NB4 (cell line): ENCODE data around the gene TMEM94.

Source experiments
- DNase-seq: peaks from one replicate; pipeline ENCODE4 v3.0.0; 2010; ENCODE audit warnings: low read depth
- H3K4me3 ChIP-seq: one replicate; pipeline ENCODE4 v1.5.1; 2011; ENCODE audit warnings: mild to moderate bottlenecking, low read depth, low read length, moderate library complexity
- MYC ChIP-seq: IDR thresholded peaks from 2 replicates; pipeline ENCODE4 v1.6.1; 2011; ENCODE audit warnings: low read depth, low read length
- POLR2A ChIP-seq: IDR thresholded peaks from 2 replicates; pipeline ENCODE4 v1.6.1; 2011; ENCODE audit warnings: mild to moderate bottlenecking; ENCODE audit not compliant: insufficient read length; ENCODE audit errors: extremely low read depth
- TF ChIP-seq, protein P1 (sequence below): IDR thresholded peaks from one replicate; pipeline ENCODE4 v1.5.1; 2012; ENCODE audit warnings: low read depth, low read length
- TF ChIP-seq, protein P2 (sequence below): IDR thresholded peaks from 2 replicates; pipeline ENCODE4 v1.6.1; 2011; ENCODE audit warnings: low read depth, low read length

The TMEM94 gene

DNA sequence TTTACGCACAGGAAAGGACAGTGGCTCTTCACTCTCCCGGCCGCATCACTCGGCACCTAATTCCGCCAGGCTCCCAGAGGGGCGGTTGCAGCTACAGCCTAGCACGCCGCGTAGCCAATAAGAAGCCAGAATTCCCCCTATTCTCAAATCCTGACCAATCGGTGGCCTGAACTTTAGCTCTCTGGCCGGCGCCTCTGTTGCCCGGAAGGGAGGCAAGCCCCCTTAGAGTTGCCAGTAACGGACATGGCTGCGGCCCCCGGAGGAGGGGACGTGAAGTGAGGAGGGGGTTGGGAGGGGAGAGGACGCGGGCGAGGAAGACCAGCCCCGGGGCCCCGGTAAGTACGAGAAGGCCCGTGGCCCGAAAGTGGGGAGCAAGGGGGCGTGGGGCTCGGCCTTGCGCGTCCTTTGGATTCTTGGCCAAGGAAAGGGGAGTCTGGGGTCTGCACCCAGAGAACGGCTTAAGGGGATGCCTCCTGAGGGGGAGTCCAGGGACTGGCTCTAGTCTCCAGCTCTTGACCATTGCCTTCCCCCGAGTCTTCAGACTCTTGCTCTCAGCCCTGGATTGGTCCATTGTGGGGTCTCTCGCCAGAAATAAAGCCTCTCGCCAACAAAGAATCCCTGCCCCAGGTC is at the start of gene TMEM94:
TMEM94 (plus strand) TSS at position 219 of the 630 bp plus-strand sequence. CDS start 15,271 bp downstream, outside the sequence.
- peak; percentile 97 for DNase-seq
- H3K4me3 ChIP-seq = peak within 1 kb of the TSS; percentile 97
- TF ChIP-seq, protein P1, sequence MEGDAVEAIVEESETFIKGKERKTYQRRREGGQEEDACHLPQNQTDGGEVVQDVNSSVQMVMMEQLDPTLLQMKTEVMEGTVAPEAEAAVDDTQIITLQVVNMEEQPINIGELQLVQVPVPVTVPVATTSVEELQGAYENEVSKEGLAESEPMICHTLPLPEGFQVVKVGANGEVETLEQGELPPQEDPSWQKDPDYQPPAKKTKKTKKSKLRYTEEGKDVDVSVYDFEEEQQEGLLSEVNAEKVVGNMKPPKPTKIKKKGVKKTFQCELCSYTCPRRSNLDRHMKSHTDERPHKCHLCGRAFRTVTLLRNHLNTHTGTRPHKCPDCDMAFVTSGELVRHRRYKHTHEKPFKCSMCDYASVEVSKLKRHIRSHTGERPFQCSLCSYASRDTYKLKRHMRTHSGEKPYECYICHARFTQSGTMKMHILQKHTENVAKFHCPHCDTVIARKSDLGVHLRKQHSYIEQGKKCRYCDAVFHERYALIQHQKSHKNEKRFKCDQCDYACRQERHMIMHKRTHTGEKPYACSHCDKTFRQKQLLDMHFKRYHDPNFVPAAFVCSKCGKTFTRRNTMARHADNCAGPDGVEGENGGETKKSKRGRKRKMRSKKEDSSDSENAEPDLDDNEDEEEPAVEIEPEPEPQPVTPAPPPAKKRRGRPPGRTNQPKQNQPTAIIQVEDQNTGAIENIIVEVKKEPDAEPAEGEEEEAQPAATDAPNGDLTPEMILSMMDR = no peak
- TF ChIP-seq POLR2A = peak; percentile 51

GRCh38 chr17:75407655-75408352 is 48.6 kb upstream of the TMEM94 start:
- no peak overlapping the region for H3K4me3 ChIP-seq
- TF ChIP-seq, protein P2, sequence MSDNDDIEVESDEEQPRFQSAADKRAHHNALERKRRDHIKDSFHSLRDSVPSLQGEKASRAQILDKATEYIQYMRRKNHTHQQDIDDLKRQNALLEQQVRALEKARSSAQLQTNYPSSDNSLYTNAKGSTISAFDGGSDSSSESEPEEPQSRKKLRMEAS = no peak
- DNase-seq = no peak

DNA sequence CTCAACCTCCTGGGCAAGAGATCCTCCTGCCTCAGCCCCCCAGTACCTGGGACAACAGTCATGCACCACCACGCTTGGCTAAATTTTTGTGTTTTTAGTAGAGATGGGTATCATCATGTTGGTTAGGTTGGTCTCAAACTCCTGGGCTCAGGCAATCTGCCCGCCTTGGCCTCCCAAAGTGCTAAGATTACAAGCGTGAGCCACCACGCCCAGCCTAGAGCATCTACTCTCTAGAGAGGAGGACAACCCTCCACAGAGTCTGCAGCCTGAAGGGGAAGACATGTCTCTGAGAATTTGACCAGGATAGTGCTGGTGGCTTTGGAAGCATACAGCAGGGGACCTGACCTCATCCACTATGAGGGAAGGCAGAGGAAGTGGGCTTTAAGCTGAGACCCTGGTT is 46.3 kb upstream of the TMEM94 start:
- no peak overlapping the region for H3K4me3 ChIP-seq
- TF ChIP-seq MYC = no peak
- no peak for TF ChIP-seq POLR2A
- TF ChIP-seq, protein P1 = no peak
- TF ChIP-seq, protein P2 = no peak
- no peak for DNase-seq

DNA sequence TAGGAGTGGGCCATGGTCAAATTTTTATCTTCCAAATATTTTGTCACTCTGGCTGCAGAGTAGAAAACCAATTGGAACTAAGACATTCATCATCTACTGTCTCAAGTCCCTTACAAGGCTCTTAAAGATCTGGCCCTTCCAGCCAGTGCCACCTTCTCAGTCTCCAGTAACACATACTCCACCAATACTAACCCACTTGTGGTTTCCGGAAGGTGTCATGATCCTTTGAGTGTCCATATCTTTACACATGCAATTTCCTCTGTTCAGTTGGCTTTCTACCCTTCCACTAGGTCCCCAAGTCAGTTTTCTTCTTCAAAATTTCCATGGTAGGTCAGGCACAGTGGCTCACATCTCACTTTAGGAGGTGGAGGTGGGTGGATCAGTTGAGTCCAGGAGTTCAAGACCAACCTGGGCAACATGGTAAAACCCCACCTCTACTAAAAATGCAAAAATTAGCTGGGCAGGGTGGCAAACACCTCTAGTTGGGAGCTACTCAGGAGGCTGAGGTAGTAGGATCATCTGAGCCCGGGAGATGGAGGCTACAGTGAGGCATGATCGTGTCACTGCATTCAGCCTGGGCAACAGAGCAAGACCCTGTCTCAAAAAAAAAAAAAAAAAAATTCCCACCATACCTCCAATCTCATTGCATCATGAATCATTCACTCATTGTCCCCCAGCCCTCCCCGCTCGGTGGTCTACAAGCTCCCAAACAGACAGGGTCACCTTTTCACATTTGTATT is 44.9 kb upstream of the TMEM94 start:
- peak; percentile 36 for DNase-seq
- H3K4me3 ChIP-seq = no peak overlapping the region
- TF ChIP-seq, protein P1 = no peak
- TF ChIP-seq MYC (no peak), POLR2A (no peak)
- TF ChIP-seq, protein P2 = no peak

DNA sequence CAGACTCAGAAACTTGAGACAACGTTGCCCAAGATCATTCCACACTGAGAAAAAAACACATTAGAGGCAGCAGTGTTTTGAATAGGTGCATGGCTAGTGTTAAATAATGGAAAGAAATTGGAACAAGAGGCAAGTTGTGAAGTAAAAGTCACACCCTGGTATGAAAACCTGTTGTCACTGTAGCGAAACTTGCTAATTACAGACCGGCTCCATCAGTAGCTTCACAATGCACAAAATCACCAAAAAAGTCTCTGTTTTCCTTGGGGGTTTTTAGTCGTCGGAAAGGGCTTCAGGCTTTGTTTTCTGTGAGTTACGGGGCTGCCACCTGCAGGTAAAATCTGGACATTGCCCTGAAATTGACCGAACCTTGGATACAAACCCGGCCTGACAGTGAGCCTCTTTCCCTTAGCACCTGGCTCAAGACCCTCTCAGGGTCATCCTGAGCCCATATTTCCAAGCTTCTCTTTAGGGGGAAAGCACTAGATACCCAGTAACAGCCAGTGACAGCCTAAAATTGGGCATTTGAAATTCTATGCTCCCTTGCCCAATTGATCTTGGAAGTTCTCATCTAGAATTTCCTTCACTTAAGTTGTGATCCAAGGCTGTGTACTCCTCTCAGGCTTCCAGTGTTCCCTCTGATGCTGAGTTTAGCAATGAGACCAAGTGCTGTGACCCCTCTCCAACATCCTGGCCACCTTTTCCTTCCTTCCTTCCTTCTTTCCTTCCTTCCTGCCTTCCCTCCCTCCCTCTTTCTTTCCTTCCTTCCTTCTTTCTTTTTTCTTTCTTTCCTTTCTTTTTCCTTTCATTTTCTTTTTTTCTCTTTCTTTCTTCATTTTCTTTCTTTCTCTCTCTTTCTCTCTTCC is 43.7 kb upstream of the TMEM94 start:
- TF ChIP-seq POLR2A = no peak
- TF ChIP-seq, protein P1 = peak; percentile 68
- DNase-seq = peak; percentile 83
- H3K4me3 ChIP-seq = no peak overlapping the region

DNA sequence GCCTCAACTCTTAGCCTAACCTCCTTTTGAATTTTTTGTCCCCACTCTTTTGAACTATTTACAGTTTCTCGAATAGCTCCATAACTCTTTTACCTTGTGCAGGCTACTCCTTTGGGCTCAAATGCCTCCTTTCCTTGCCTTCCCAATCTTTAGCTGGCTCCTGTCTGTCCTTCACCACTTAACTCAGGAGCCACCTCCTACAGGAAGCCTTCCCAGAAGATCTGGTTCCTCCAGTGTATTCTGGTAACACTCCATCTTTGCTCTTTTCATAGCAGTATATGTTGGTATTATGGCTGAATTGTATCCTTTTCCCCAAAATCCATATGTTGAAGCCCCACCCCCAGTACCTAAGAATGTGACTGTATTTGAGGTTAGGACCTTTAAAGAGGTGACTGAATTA is 41.9 kb upstream of the TMEM94 start:
- TF ChIP-seq MYC (no peak), POLR2A (no peak)
- TF ChIP-seq, protein P1 = no peak
- TF ChIP-seq, protein P2 = no peak
- H3K4me3 ChIP-seq = no peak overlapping the region
- DNase-seq = no peak
